Uterus (tissue), 2 donors: ENCODE data around the gene ZNF576.

ENCODE experiments used
- CTCF ChIP-seq, 4 experiments: fragments of 200-600 bp in 2 of 4; fragments of 450-650 bp in 2 of 4; sonication (generic) in 2 of 4; IDR thresholded peaks; one replicate each; pipeline ENCODE4 v1.5.1; 2016 to 2019; ENCODE audit warnings: antibody characterized with exemption in 4 of 4, mild to moderate bottlenecking in 2 of 4, moderate library complexity in 1 of 4
- POLR2A ChIP-seq, 2 donors: fragments of 450-650 bp; IDR thresholded peaks; one replicate each; pipeline ENCODE4 v1.6.1; 2016; ENCODE audit warnings: antibody characterized with exemption in 2 of 2, mild to moderate bottlenecking in 1 of 2, moderate library complexity in 1 of 2

- no peak for TF ChIP-seq CTCF (IDR thresholded peaks at IDR 0.05)
- TF ChIP-seq POLR2A (IDR thresholded peaks at IDR 0.05) = no peak
These were observed 13.9 kb upstream of the ZNF576 start for GRCh38 chr19:43582495-43582894.
